Fibroblast of lung (primary cell): ENCODE measurements around the gene EEPD1. TPM values are rescaled to one million over a fixed set of nuclear protein-coding genes. Genes with fewer than 3 reads are reported as not detected.

Source experiments
- DNase-seq, 2 donors: peaks; one replicate each; pipeline versions ENCODE4 v3.0.0 to v3.0.0-alpha.2; 2010; ENCODE audit warnings: low read depth in 2 of 2
- H2AFZ ChIP-seq: 2 replicates; pipeline ENCODE4 v1.5.1; 2012; ENCODE audit warnings: low read length, control low read depth, inconsistent platforms
- H3K27ac ChIP-seq: 2 replicates; pipeline ENCODE4 v1.5.1; 2011; ENCODE audit warnings: low read length, control low read depth; ENCODE audit not compliant: insufficient read depth
- H3K27me3 ChIP-seq: 2 replicates; pipeline ENCODE4 v1.5.1; 2011; ENCODE audit warnings: mild to moderate bottlenecking, low read length; ENCODE audit not compliant: control insufficient read depth, insufficient read depth
- H3K36me3 ChIP-seq: 2 replicates; pipeline ENCODE4 v1.5.1; 2011; ENCODE audit warnings: low read length; ENCODE audit not compliant: control insufficient read depth, insufficient read depth
- H3K4me1 ChIP-seq: 2 replicates; pipeline ENCODE4 v1.5.1; 2011; ENCODE audit warnings: low read length; ENCODE audit not compliant: control insufficient read depth, insufficient read depth; ENCODE audit errors: extremely low read depth
- H3K4me2 ChIP-seq: 2 replicates; pipeline ENCODE4 v1.5.1; 2011; ENCODE audit warnings: low read length, control low read depth; ENCODE audit not compliant: insufficient read depth; ENCODE audit errors: extremely low read depth
- H3K4me3 ChIP-seq, 4 experiments: fragments of 200-600 bp in 1 of 4; sonication (generic) in 1 of 4; replicated peaks in 1 of 4; 2 replicates each; pipeline ENCODE4 v1.5.1; 2011 to 2016; ENCODE audit warnings: low read length in 4 of 4, low read depth in 3 of 4, mild to moderate bottlenecking in 3 of 4, control low read depth in 2 of 4, inconsistent platforms in 1 of 4, mixed read lengths in 1 of 4; ENCODE audit not compliant: insufficient read depth in 1 of 4; ENCODE audit errors: control extremely low read depth in 1 of 4
- H3K79me2 ChIP-seq: 2 replicates; pipeline ENCODE4 v1.5.1; 2012; ENCODE audit warnings: mild to moderate bottlenecking, low read length, inconsistent platforms; ENCODE audit not compliant: control insufficient read depth, insufficient read depth
- H3K9ac ChIP-seq: 2 replicates; pipeline ENCODE4 v1.5.1; 2011; ENCODE audit warnings: mild to moderate bottlenecking, low read length, control low read depth; ENCODE audit not compliant: insufficient read depth
- H3K9me3 ChIP-seq: 2 replicates; pipeline ENCODE4 v1.5.1; 2012; ENCODE audit warnings: low read depth, low read length; ENCODE audit not compliant: control insufficient read depth, insufficient read depth
- H4K20me1 ChIP-seq: 2 replicates; pipeline ENCODE4 v1.5.1; 2011; ENCODE audit warnings: low read length; ENCODE audit not compliant: control insufficient read depth, insufficient read depth; ENCODE audit errors: extremely low read depth
- CTCF ChIP-seq, 2 donors: IDR thresholded peaks in 1 of 2; conservative IDR thresholded peaks in 1 of 2; 1 replicate in 1 of 2; 2 replicates in 1 of 2; pipeline ENCODE4 v1.5.1; 2011 to 2012; ENCODE audit warnings: low read length in 2 of 2, control low read depth in 1 of 2, inconsistent platforms in 1 of 2, low read depth in 1 of 2, mild to moderate bottlenecking in 1 of 2
- EZH2 ChIP-seq: IDR thresholded peaks from 2 replicates; pipeline ENCODE4 v1.5.1; 2012; ENCODE audit warnings: low read length, control low read depth, mild to moderate bottlenecking; ENCODE audit errors: missing control alignments
- polyA plus RNA-seq, 2 donors: library from polyadenylated mRNA; depleted of rRNA in 1 of 2; stranded (reverse) in 1 of 2; unstranded in 1 of 2; fragments of >200 nt; gene quantifications; 2 replicates each; pipeline ENCODE4 v1.2.1, GENCODE V29; 2011 to 2012; ENCODE audit warnings: missing spikeins in 1 of 2
- total RNA-seq: library from RNA; depleted of rRNA; stranded (reverse); fragments of >200 nt; gene quantifications from 2 replicates; pipeline ENCODE4 v1.2.1, GENCODE V29; 2014

EEPD1 gene
- total and polyA plus RNA-seq, 2 donors (not counting 1 experiment from before 2014, with no cell fraction given): 8.4 to 15.9 TPM

GRCh38 chr7:36201122-36201723, 48.2 kb downstream of the EEPD1 start:
- H3K79me2 ChIP-seq: no peaks in the 10 kb centered on the region
- TF ChIP-seq CTCF (conservative IDR thresholded peaks at IDR 0.05 in 1 of 2, IDR thresholded peaks at IDR 0.05 in 1 of 2; ENCODE audit: low read depth in 1 of 2, low read length in 2 of 2) (no peak), EZH2 (no peak)
- no peak for DNase-seq
- H3K9me3 ChIP-seq: no peaks in the 10 kb centered on the region
- no peak overlapping the region for H3K4me2 ChIP-seq
- H3K9ac ChIP-seq: no peak overlapping the region
- H4K20me1 ChIP-seq: no peaks in the 10 kb centered on the region
- no peak overlapping the region for H2AFZ ChIP-seq
- no peaks in the 10 kb centered on the region for H3K36me3 ChIP-seq
- H3K4me3 ChIP-seq: no peak overlapping the region
- H3K27ac ChIP-seq: no peak overlapping the region
- H3K4me1 ChIP-seq: no peaks in the 10 kb centered on the region
- no peaks in the 10 kb centered on the region for H3K27me3 ChIP-seq

- peak in 1 of 2 donors; percentile 54 for DNase-seq
- Histone ChIP-seq H3K27me3 (no peaks in the 10 kb centered on the region), H3K27ac (no peak overlapping the region), H3K79me2 (no peaks in the 10 kb centered on the region), H3K9ac (no peak overlapping the region), H4K20me1 (no peaks in the 10 kb centered on the region), H3K4me2 (no peak overlapping the region), H3K36me3 (no peaks in the 10 kb centered on the region), H3K4me1 (peaks cover under 1% of the 10 kb centered on the region), H3K4me3 (no peak overlapping the region), H3K9me3 (no peaks in the 10 kb centered on the region), H2AFZ (no peak overlapping the region)
- no peak for TF ChIP-seq EZH2
These were observed 49.3 kb downstream of the EEPD1 start for GRCh38 chr7:36202398-36202797.

GRCh38 chr7:36203071-36203790, 50.2 kb downstream of the EEPD1 start:
- H4K20me1 ChIP-seq: no peaks in the 10 kb centered on the region
- no peaks in the 10 kb centered on the region for H3K9me3 ChIP-seq
- TF ChIP-seq CTCF (conservative IDR thresholded peaks at IDR 0.05 in 1 of 2, IDR thresholded peaks at IDR 0.05 in 1 of 2; ENCODE audit: low read depth in 1 of 2, low read length in 2 of 2): no peak
- no peak for TF ChIP-seq EZH2
- no peak overlapping the region for H3K9ac ChIP-seq
- no peak overlapping the region for H2AFZ ChIP-seq
- H3K36me3 ChIP-seq: no peaks in the 10 kb centered on the region
- no peak for DNase-seq
- H3K4me2 ChIP-seq: no peak overlapping the region
- no peak overlapping the region for H3K4me3 ChIP-seq
- no peaks in the 10 kb centered on the region for H3K79me2 ChIP-seq
- H3K27ac ChIP-seq: no peak overlapping the region
- no peaks in the 10 kb centered on the region for H3K27me3 ChIP-seq
- peaks cover 6% of the 10 kb centered on the region for H3K4me1 ChIP-seq
